GF-D8 (cell line): Measurements from ENCODE around the gene KRTAP4-9.
"Not testable (repeated sequence)": the region's sequence is repeated elsewhere in the genome, so short reads cannot be mapped to it uniquely, and the experiment has no call there.

ENCODE experiments used
- DNase-seq: peaks from one replicate; lab custom pipeline; 2025; lab: John Stamatoyannopoulos, UW

The KRTAP4-9 gene

DNA sequence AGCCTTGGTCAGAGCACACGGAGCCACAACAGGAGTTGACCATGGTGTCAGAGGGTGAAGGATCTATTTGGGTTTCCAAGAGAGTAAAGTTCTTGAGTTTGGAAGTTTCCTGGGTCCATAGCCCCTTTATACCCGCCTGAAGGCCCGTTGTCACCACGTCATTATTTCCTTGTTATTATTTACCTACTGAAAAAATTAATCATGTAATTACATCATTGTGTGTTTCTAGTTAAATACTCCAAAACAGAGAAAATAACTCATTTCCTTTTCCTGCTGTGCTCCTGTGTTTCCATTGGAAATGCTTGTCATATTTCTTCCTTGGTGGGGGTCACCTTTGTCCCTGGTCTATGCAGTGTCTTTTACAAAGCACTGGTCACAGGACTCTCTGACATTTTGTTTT, 7.1 kb upstream of the KRTAP4-9 start, which contains the start of gene KRTAP4-8:
KRTAP4-8 (minus strand) TSS at position 101 of the 400 bp plus-strand sequence; CDS start at position 43, 58 bp downstream.
- no peak for DNase-seq

GRCh38 chr17:41098481-41098880, 6.7 kb upstream of the KRTAP4-9 start:
- no peak for DNase-seq

- DNase-seq, result not testable (repeated sequence)
These were observed 5.3 kb upstream of the KRTAP4-9 start for GRCh38 chr17:41099682-41100480.

DNA sequence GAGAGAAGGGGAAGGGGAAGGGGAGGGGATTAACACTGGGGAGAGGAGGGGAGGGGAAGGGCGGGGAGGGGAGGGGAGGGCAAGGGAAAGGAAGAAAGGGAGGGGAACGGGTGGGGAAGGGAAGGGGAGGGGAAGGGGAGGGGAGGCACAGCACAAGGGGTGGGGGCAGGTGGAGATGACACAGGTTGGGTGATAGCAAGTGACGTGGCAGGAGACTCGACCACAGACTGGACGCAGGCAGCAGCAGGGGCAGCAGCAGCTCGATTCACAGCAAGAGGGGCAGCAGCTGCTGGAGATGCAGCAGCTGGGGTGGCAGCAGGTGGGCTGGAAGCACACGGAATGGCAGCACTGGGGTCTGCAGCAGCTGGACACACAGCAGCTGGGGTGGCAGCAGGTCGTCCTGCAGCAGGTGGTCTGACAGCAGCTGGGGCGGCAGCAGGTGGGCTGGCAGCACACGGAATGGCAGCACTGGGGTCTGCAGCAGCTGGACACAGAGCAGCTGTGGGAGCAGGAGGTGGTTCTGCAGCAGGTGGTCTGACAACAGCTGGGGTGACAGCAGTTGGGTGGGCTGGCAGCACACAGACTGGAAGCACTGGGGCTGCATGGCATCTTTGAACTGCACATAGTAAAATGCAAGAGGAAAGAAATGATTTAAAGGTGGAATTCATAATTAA, 3.5 kb upstream of the KRTAP4-9 start, which contains the start of gene KRTAP4-16:
KRTAP4-16 (minus strand) TSS at position 624 of the 674 bp plus-strand sequence; CDS start at position 624, 0 bp downstream.
- DNase-seq, result no peak

GRCh38 chr17:41103896-41104295, 1.3 kb upstream of the KRTAP4-9 start:
- no peak for DNase-seq

DNA sequence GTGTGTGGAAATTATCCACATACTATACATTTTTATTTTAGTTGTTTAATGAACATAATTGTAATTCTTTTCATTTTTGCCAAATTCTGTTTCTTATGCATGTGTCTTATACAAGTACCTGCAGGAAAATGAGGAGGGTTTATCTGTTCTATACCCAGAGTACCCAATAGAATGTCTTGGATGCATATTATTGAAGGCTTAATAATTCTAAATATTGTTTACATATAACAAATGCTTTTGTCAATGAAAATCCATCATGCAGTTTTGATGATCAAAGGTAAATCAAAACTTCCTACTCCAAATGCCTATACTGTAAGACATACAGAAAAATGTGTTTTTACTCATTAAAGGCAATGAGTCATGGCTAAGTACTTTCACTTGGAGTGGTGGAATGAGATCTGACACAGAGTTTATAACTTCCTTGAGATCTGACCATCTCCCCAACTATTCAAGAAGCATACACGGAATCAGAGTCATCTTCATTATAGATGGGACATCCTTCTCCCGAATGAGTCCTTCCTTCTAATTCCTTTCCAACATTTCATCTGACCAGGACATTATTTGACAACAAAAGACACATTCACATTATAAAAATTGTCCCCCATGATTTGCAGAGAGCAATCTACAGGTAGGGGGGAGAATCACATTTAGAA, 677 bp upstream of the KRTAP4-9 start:
- not testable (repeated sequence) for DNase-seq

GRCh38 chr17:41107941-41108450, 2.8 kb downstream of the KRTAP4-9 start:
- DNase-seq, result no peak

DNA sequence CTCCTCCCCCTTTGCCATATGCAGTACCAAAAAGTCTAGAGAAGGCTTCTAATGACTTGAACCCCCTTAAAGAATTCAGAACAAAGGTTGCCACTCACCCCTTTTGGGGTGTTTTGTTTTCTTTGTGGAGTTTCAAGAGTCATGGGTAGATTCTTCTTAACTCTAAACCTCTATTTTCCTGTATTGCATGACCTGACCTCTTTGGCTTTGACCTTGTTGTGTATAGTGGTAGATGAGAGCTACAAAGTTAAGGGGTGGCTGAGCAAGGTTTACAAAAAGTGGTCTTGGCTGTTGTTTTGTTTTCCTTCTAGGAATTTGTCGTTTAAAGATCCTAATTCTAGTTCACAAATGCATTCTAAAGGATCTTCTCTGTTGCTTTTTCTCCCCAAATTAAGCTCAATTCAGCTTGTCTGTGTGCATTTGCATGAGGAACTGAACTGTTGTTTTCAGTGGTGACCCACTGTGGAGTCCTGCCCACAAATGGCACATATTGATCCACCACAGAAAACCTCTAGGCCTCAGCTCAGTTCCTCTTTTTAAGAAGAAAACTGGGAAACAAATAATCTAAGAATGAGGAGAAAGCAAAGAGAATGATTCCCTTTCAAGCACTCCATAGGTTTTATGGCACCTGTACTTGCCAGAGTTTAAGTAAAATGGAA, 3.7 kb downstream of the KRTAP4-9 start:
- not testable (repeated sequence) for DNase-seq

- DNase-seq, result no peak
These were observed 6.1 kb downstream of the KRTAP4-9 start for GRCh38 chr17:41111151-41111885.

DNA sequence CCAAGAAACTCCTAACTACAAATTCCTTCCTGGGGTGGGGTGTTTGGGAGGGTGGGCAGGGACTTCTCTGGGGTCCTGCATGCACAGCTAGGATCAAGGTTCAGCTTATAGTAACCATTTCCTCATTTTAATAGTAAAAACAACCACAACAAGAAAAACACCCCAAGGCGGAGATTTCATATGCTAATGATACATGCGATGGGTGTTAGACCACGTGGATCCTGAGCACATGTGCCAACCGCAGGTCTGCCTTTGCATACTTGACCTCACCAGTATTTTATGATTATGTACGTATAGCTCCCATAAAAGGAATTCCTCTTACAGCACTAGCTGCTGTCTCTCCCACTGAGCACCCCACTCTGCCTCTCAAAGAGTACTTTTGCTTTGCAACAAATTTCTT, 11.1 kb downstream of the KRTAP4-9 start:
- no peak for DNase-seq

DNA sequence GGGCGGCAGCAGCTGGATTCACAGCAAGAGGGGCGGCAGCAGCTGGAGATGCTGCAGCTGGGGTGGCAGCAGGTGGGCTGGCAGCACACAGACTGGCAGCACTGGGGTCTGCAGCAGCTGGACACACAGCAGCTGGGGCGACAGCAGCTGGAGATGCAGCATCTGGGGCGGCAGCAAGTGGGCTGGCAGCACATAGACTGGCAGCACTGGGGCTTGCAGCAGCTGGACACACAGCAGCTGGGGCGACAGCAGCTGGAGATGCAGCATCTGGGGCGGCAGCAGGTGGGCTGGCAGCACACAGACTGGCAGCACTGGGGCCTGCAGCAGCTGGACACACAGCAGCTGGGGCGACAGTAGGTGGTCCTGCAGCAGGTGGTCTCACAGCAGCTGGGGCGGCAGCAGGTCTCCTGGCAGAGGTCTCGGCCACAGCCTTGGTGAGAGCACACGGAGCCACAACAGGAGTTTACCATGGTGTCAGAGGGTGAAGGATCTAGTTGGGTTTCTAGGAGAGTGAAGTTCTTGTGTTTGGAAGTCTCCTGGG, 12.7 kb downstream of the KRTAP4-9 start, which contains the start of gene KRTAP4-11:
KRTAP4-11 (minus strand) TSS at position 528 of the 541 bp plus-strand sequence; CDS start at position 470, 58 bp downstream.
- not testable (repeated sequence) for DNase-seq

- no peak for DNase-seq
These were observed 13.5 kb downstream of the KRTAP4-9 start for GRCh38 chr17:41118721-41119120.

DNA sequence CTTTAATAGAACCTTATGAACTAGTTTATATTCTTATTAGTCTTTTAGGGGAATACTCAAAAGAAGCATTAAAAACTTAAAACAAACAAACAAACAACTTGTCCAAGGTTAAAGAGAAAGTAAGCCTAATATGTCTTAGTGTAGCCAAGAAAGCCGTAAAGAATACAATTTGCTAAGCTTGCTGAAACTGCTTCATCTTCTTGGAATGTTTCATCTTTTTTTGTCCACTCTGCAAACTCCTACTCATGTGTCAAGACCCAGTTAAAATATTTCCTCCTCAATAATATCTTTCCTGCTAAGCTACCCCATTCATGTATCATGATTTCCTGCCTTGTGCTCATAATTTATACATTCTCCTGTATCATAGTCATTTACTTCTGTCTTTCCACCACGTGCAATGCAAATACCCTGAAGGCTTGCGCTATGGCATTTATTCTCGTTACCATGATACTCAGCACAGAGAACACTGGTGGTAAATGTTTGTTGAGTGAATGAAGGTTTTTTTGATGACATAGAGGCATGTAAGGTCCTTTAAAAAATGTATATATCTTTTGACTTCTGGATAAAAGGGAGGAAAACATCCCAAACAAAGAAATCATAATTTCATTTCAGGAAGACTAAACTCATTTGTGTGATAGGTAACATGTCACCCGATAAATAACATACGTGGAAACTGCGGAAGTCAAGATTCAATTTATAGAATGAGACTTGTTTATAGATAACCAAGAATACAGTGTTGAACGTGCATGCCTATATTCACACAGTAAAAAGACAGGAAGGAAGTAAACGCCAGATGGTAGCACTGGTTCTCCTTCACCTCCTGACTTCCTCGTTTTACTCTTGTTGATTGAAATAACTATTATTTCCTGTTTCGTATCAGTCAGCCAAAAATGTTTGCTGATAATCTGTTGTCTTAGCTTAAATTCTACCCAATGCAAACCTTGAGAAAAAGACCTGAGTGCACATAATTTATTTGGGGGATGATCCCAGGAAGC, 14.8 kb downstream of the KRTAP4-9 start:
- not testable (repeated sequence) for DNase-seq

GRCh38 chr17:41121742-41122141, 16.6 kb downstream of the KRTAP4-9 start:
- no peak for DNase-seq

- DNase-seq, result not testable (repeated sequence)
These were observed 18.3 kb downstream of the KRTAP4-9 start for GRCh38 chr17:41123292-41123990.

GRCh38 chr17:41123991-41124371, 18.8 kb downstream of the KRTAP4-9 start, which contains the start of gene KRTAP4-12:
TSS of gene KRTAP4-12 (minus strand) at chr17:41124182. CDS start at chr17:41124122, 60 bp downstream.
- DNase-seq, result not testable (repeated sequence)

DNA sequence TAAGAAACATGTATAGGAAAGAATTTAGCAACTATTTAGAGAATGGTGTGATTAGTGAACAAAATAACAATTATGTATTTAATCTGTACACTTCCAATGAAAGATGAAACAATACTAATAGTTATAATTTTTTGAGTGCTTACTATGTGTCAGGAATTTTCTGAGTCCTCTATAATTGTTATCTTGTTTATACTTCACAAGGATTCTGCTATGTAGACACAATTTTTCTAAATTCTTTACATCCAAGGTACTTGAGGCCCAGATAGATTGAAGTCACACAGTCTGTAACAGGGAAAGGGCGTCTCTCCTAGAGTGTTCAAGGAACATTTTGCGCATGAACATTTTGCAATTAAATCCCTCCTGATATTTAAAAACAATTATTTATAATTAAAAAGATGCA, 19.9 kb downstream of the KRTAP4-9 start:
- DNase-seq, result no peak

GRCh38 chr17:41126412-41126811, 21.2 kb downstream of the KRTAP4-9 start:
- DNase-seq, result no peak

GRCh38 chr17:41127371-41127770, 22.2 kb downstream of the KRTAP4-9 start:
- DNase-seq, result no peak
